Activated CD8-positive, alpha-beta T cell treated with anti-CD3 and anti-CD28 coated beads, Interleukin-2, amount 10 ng/mL, durations not matched to agents 7 days and 5 days (primary cell): Measurements from ENCODE around the gene IDUA. TPM values are rescaled to one million over a fixed set of nuclear protein-coding genes. Genes with fewer than 3 reads are reported as not detected.

Source experiments
- ATAC-seq: fragments of 150-1000 bp; cut with Tn5 transposase; one replicate; pipeline ENCODE4 v1.10.0; 2021; ENCODE audit warnings: moderate library complexity
- CTCF ChIA-PET: fragments of 350-600 bp; sonication (Branson Sonifier 250); formaldehyde crosslinking; loops from one replicate; lab custom pipeline; 2021; ENCODE audit warnings: antibody characterized with exemption; lab: Charles Lee
- POLR2A ChIA-PET: fragments of 350-600 bp; sonication (Branson Sonifier 250); formaldehyde crosslinking; loops from one replicate; lab custom pipeline; 2021; ENCODE audit warnings: antibody characterized with exemption; lab: Charles Lee
- DNase-seq: peaks from one replicate; pipeline ENCODE4 v3.0.0-alpha.2; 2020
- H3K27ac Mint-ChIP-seq: one replicate; pipeline ENCODE4 v1.8.0; 2021; ENCODE audit warnings: mild to moderate bottlenecking, mixed read lengths
- H3K27me3 Mint-ChIP-seq: one replicate; pipeline ENCODE4 v1.8.0; 2021; ENCODE audit warnings: low read depth, mixed read lengths
- H3K36me3 Mint-ChIP-seq: one replicate; pipeline ENCODE4 v1.8.0; 2021; ENCODE audit warnings: low read depth, mixed read lengths
- H3K4me1 Mint-ChIP-seq: one replicate; pipeline ENCODE4 v1.8.0; 2021; ENCODE audit warnings: low read depth, mixed read lengths
- H3K4me3 Mint-ChIP-seq: one replicate; pipeline ENCODE4 v1.8.0; 2021; ENCODE audit warnings: mild to moderate bottlenecking, mixed read lengths
- H3K9me3 Mint-ChIP-seq: one replicate; pipeline ENCODE4 v1.8.0; 2022; ENCODE audit warnings: mixed read lengths; ENCODE audit not compliant: insufficient read depth
- total RNA-seq, 2 experiments: library from RNA; stranded (reverse); gene quantifications; one replicate each; pipeline ENCODE4 v1.2.3, GENCODE V29; 2021

Gene IDUA
- total RNA-seq, 2 experiments from 2014 or later = 19.0 to 20.9 TPM

- Mint-ChIP-seq H3K27me3 (no peaks in the 10 kb centered on the region), H3K4me1 (no peaks in the 10 kb centered on the region), H3K27ac (no peak overlapping the region), H3K9me3 (no peaks in the 10 kb centered on the region), H3K36me3 (peaks cover 5% of the 10 kb centered on the region), H3K4me3 (no peak overlapping the region)
- DNase-seq (no peak), ATAC-seq (no peak)
- ChIA-PET CTCF (no interaction called here), POLR2A (no interaction called here)
Measured at GRCh38 chr4:958696-959337, 28.0 kb upstream of the IDUA start.

- Mint-ChIP-seq H3K4me3 (no peak overlapping the region), H3K4me1 (no peaks in the 10 kb centered on the region), H3K36me3 (peaks cover 5% of the 10 kb centered on the region), H3K27me3 (no peaks in the 10 kb centered on the region), H3K27ac (no peak overlapping the region), H3K9me3 (no peaks in the 10 kb centered on the region)
- ChIA-PET POLR2A (no interaction called here), CTCF (no interaction called here)
- ATAC-seq (no peak), DNase-seq (no peak)
Measured at GRCh38 chr4:959338-960139, 27.3 kb upstream of the IDUA start.

GRCh38 chr4:960140-960635, 26.7 kb upstream of the IDUA start:
- ChIA-PET CTCF (no interaction called here), POLR2A (no interaction called here)
- Mint-ChIP-seq H3K27me3 (no peaks in the 10 kb centered on the region), H3K4me3 (no peak overlapping the region), H3K4me1 (no peaks in the 10 kb centered on the region), H3K9me3 (no peaks in the 10 kb centered on the region), H3K27ac (no peak overlapping the region), H3K36me3 (peaks cover 3% of the 10 kb centered on the region)
- ATAC-seq (no peak), DNase-seq (no peak)

- ChIA-PET CTCF (no interaction called here), POLR2A (no interaction called here)
- no peaks in the 10 kb centered on the region for H3K4me1 Mint-ChIP-seq
- no peaks in the 10 kb centered on the region for H3K27me3 Mint-ChIP-seq
- H3K27ac Mint-ChIP-seq = no peak overlapping the region
- H3K4me3 Mint-ChIP-seq = no peak overlapping the region
- no peak for ATAC-seq
- H3K9me3 Mint-ChIP-seq = no peaks in the 10 kb centered on the region
- H3K36me3 Mint-ChIP-seq = peaks cover 3% of the 10 kb centered on the region
- DNase-seq = no peak
Measured at GRCh38 chr4:960636-961350, 26.1 kb upstream of the IDUA start.

GRCh38 chr4:961351-962230, 25.3 kb upstream of the IDUA start:
- no peaks in the 10 kb centered on the region for H3K9me3 Mint-ChIP-seq
- H3K4me3 Mint-ChIP-seq = no peak overlapping the region
- H3K36me3 Mint-ChIP-seq = peaks cover 3% of the 10 kb centered on the region
- CTCF ChIA-PET = no interaction called here
- ATAC-seq (no peak), DNase-seq (no peak)
- H3K27me3 Mint-ChIP-seq = no peaks in the 10 kb centered on the region
- POLR2A ChIA-PET = no interaction called here
- no peaks in the 10 kb centered on the region for H3K4me1 Mint-ChIP-seq
- no peak overlapping the region for H3K27ac Mint-ChIP-seq

GRCh38 chr4:962231-963208, 24.3 kb upstream of the IDUA start:
- no peak for ATAC-seq
- Mint-ChIP-seq H3K4me1 (no peaks in the 10 kb centered on the region), H3K9me3 (no peaks in the 10 kb centered on the region), H3K4me3 (no peak overlapping the region), H3K27me3 (no peaks in the 10 kb centered on the region), H3K36me3 (peaks cover 3% of the 10 kb centered on the region), H3K27ac (no peak overlapping the region)
- DNase-seq = no peak
- POLR2A ChIA-PET = interaction anchor here (1.0 kb wide), 1 partner anchor 11 kb away, joined by 3 read pairs; the partner anchor contains the start of gene DGKQ
- CTCF ChIA-PET = no interaction called here

- Mint-ChIP-seq H3K9me3 (no peaks in the 10 kb centered on the region), H3K4me1 (no peaks in the 10 kb centered on the region), H3K27me3 (no peaks in the 10 kb centered on the region), H3K27ac (peak overlapping the region; percentile 43), H3K4me3 (no peak overlapping the region), H3K36me3 (no peaks in the 10 kb centered on the region)
- ChIA-PET CTCF (no interaction called here), POLR2A (interaction anchor here (1.0 kb wide), 1 partner anchor 10 kb away, joined by 3 read pairs; the partner anchor contains the start of gene DGKQ)
- ATAC-seq (no peak), DNase-seq (no peak)
Measured at GRCh38 chr4:963276-964225, 23.3 kb upstream of the IDUA start.

- Mint-ChIP-seq H3K36me3 (no peaks in the 10 kb centered on the region), H3K27me3 (no peaks in the 10 kb centered on the region), H3K27ac (no peak overlapping the region), H3K4me1 (no peaks in the 10 kb centered on the region), H3K4me3 (no peak overlapping the region), H3K9me3 (no peaks in the 10 kb centered on the region)
- ChIA-PET POLR2A (no interaction called here), CTCF (no interaction called here)
- ATAC-seq = no peak
- no peak for DNase-seq
Measured at GRCh38 chr4:964346-965025, 22.4 kb upstream of the IDUA start.

GRCh38 chr4:965048-965765, 21.6 kb upstream of the IDUA start:
- Mint-ChIP-seq H3K36me3 (no peaks in the 10 kb centered on the region), H3K27me3 (no peaks in the 10 kb centered on the region), H3K4me3 (no peak overlapping the region), H3K9me3 (no peaks in the 10 kb centered on the region), H3K27ac (no peak overlapping the region), H3K4me1 (peaks cover 2% of the 10 kb centered on the region)
- ChIA-PET CTCF (no interaction called here), POLR2A (no interaction called here)
- no peak for ATAC-seq
- DNase-seq = no peak
